ENCODE results near the gene ZNF668.

The ZNF668 gene

GRCh38 chr16:31071861-31072260 lies 2.2 kb downstream of the ZNF668 start:
- DNase-seq (ENCODE audit: extremely low read depth, low read depth) = peak; percentile 92
- no peak for TF ChIP-seq CTCF (IDR thresholded peaks at IDR 0.05; ENCODE audit: low read depth, low read length, missing control alignments)
- peak overlapping the region; percentile 93 for H3K4me3 ChIP-seq (replicated peaks; ENCODE audit: low read depth, low read length)

GRCh38 chr16:31067342-31067741 lies 6.7 kb downstream of the ZNF668 start:
- TF ChIP-seq CTCF (IDR thresholded peaks at IDR 0.05; ENCODE audit: low read depth, low read length, missing control alignments) = no peak
- no peak for DNase-seq (ENCODE audit: extremely low read depth, low read depth)
- H3K4me3 ChIP-seq (replicated peaks; ENCODE audit: low read depth, low read length) = no peak overlapping the region

- H3K4me3 ChIP-seq (replicated peaks; ENCODE audit: low read depth, low read length) = no peak overlapping the region
- TF ChIP-seq CTCF (IDR thresholded peaks at IDR 0.05; ENCODE audit: low read depth, low read length, missing control alignments) = no peak
- peak; percentile 83 for DNase-seq (ENCODE audit: extremely low read depth, low read depth)
Measured at GRCh38 chr16:31064882-31065461, 9.1 kb downstream of the ZNF668 start.

GRCh38 chr16:31063843-31064611 lies 10.0 kb downstream of the ZNF668 start:
- no peak overlapping the region for H3K4me3 ChIP-seq (replicated peaks; ENCODE audit: low read depth, low read length)
- no peak for DNase-seq (ENCODE audit: extremely low read depth, low read depth)

GRCh38 chr16:31063495-31063842 lies 10.6 kb downstream of the ZNF668 start:
- no peak for DNase-seq (ENCODE audit: extremely low read depth, low read depth)
- H3K4me3 ChIP-seq (replicated peaks; ENCODE audit: low read depth, low read length) = no peak overlapping the region
- no peak for TF ChIP-seq CTCF (IDR thresholded peaks at IDR 0.05; ENCODE audit: low read depth, low read length, missing control alignments)

More at GRCh38 chr16:31063843-31064611, 10.0 kb downstream of the ZNF668 start:
- TF ChIP-seq CTCF (IDR thresholded peaks at IDR 0.05; ENCODE audit: low read depth, low read length, missing control alignments) = no peak

GRCh38 chr16:31061813-31062440 lies 12.1 kb downstream of the ZNF668 start:
- no peak overlapping the region for H3K4me3 ChIP-seq (replicated peaks; ENCODE audit: low read depth, low read length)
- no peak for DNase-seq (ENCODE audit: extremely low read depth, low read depth)
- TF ChIP-seq CTCF (IDR thresholded peaks at IDR 0.05; ENCODE audit: low read depth, low read length, missing control alignments) = no peak
